OCI-LY7 (cell line): ENCODE results near the gene KEL.

Experiments
- EZH2phosphoT487 ChIP-seq: fragments of 200-600 bp; sonication (generic); IDR thresholded peaks from 2 replicates; pipeline ENCODE4 v1.6.1; 2018; ENCODE audit warnings: low read depth, borderline replicate concordance, mild to moderate bottlenecking, mixed run types, antibody characterized with exemption, low read length, moderate library complexity, mixed read lengths
- TF ChIP-seq, protein P1 (sequence below): fragments of 200-600 bp; sonication (generic); conservative IDR thresholded peaks from 2 replicates; pipeline ENCODE4 v1.5.1; 2014; ENCODE audit warnings: mild to moderate bottlenecking, antibody characterized with exemption, low read length, moderate library complexity, mixed read lengths

DNA sequence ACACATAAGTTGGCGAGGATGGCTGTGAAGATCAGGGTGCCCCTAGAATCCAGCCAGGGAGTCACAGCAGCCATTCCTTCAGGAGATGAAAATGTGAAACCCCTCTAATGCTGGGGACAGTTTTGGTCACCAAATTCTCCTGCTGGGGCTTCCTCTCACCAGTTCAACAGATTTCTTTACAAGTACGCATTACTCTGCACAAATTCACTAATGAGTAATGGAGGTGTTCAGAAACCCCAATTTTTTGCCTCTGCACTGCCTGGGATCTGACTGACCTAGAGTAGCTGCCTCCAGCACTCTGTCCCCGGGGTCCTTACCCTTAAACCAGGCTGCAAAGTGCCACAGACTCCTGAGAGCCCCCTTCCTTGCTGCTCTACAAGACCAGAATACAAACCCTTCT, 44.7 kb downstream of the KEL start:
- TF ChIP-seq, protein P1, sequence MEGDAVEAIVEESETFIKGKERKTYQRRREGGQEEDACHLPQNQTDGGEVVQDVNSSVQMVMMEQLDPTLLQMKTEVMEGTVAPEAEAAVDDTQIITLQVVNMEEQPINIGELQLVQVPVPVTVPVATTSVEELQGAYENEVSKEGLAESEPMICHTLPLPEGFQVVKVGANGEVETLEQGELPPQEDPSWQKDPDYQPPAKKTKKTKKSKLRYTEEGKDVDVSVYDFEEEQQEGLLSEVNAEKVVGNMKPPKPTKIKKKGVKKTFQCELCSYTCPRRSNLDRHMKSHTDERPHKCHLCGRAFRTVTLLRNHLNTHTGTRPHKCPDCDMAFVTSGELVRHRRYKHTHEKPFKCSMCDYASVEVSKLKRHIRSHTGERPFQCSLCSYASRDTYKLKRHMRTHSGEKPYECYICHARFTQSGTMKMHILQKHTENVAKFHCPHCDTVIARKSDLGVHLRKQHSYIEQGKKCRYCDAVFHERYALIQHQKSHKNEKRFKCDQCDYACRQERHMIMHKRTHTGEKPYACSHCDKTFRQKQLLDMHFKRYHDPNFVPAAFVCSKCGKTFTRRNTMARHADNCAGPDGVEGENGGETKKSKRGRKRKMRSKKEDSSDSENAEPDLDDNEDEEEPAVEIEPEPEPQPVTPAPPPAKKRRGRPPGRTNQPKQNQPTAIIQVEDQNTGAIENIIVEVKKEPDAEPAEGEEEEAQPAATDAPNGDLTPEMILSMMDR: no peak
- TF ChIP-seq EZH2phosphoT487: no peak
